Heart right ventricle (tissue), 16 donors: Measurements from ENCODE around the gene MED6. TPM values are rescaled to one million over a fixed set of nuclear protein-coding genes. Genes with fewer than 3 reads are reported as not detected.

Experiments used
- ATAC-seq, 8 donors: fragments of 200-7000 bp; cut with Tn5 transposase; one replicate each; pipeline ENCODE4 v1.9.1; 2020; ENCODE audit warnings: mild to moderate bottlenecking in 8 of 8, moderate library complexity in 8 of 8, moderate number of reproducible peaks in 1 of 8
- DNase-seq, 2 donors: peaks; one replicate each; pipeline ENCODE4 v3.0.0-alpha.2; 2020
- H3K27ac ChIP-seq, 10 donors: fragments of 200-600 bp; sonication (generic) in 2 of 10; one replicate each; pipeline versions ENCODE4 v1.5.0 to v1.8.0; 2020 to 2022; ENCODE audit warnings: mild to moderate bottlenecking in 3 of 10
- H3K27me3 ChIP-seq, 7 donors: fragments of 200-600 bp; one replicate each; pipeline ENCODE4 v1.8.0; 2021 to 2022; ENCODE audit warnings: mild to moderate bottlenecking in 2 of 7
- H3K36me3 ChIP-seq, 9 donors: fragments of 200-600 bp; sonication (generic) in 1 of 9; one replicate each; pipeline versions ENCODE4 v1.5.0 to v1.8.0; 2020 to 2022; ENCODE audit warnings: mild to moderate bottlenecking in 2 of 9
- H3K4me1 ChIP-seq, 9 donors: fragments of 200-600 bp; sonication (generic) in 1 of 9; one replicate each; pipeline versions ENCODE4 v1.5.0 to v1.8.0; 2020 to 2022; ENCODE audit warnings: mild to moderate bottlenecking in 4 of 9
- H3K4me3 ChIP-seq, 10 donors: fragments of 200-600 bp; sonication (generic) in 2 of 10; one replicate each; pipeline versions ENCODE4 v1.5.0 to v1.8.0; 2020 to 2022; ENCODE audit warnings: mild to moderate bottlenecking in 7 of 10, moderate library complexity in 2 of 10
- H3K9me3 ChIP-seq, 11 donors: fragments of 200-600 bp in 10 of 11; sonication (generic) in 2 of 11; one replicate each; pipeline versions ENCODE4 v1.5.0 to v1.8.0; 2013 to 2022; ENCODE audit warnings: mild to moderate bottlenecking in 2 of 11, control low read depth in 1 of 11, moderate library complexity in 1 of 11
- WGBS, 2 donors: extraction: QIAGEN DNeasy Blood & Tissue Kit; methylation state at CpG; one replicate each; pipeline ENCODE4 v1.1.7; 2013; ENCODE audit warnings: inconsistent platforms in 1 of 2; 5-methylcytosine and 5-hydroxymethylcytosine counted together
- intact Hi-C, 10 donors: fragments of 100-400 bp; cut with DNase I; formaldehyde crosslinking; loops; one replicate each; pipeline versions ENCODE4 v1.11.1 to v1.14.2; 2022
- polyA plus RNA-seq, 2 donors: library from polyadenylated mRNA; stranded (reverse); fragments of 200-250 nt; gene quantifications; one replicate each; pipeline ENCODE4 v1.2.3, GENCODE V29; 2013
- total RNA-seq, 10 donors: library from RNA; stranded (reverse); fragmentation: NEBNext Ultra II Directional in 3 of 10; extraction: Animal tissue kit (Norgen Biotek cat#: 25700) in 3 of 10; gene quantifications; one replicate each; pipeline versions ENCODE4 v1.2.1 to v1.2.4, GENCODE V29; 2021 to 2023
- TF ChIP-seq, protein P1 (sequence below), 9 donors: fragments of 200-600 bp; sonication (generic) in 2 of 9; IDR thresholded peaks; one replicate each; pipeline versions ENCODE4 v1.5.0 to v1.8.0; 2021 to 2022; ENCODE audit warnings: antibody characterized with exemption in 9 of 9, mild to moderate bottlenecking in 5 of 9, moderate library complexity in 1 of 9
- donor health status: Arrhythmogenic right ventricular cardiomyopathy.
- donor health status: ischemic (EF 13 %, LVEDD 7.1; RV severe dilation, severe dysfunction).
- donor health status: healthy with polysubstance abuse.
- donor health status: DM: no; HTN: yes; CAD: no.
- donor health status: DM: no; HTN: no; CAD: no.
- donor health status: ischemic (EF 25% LVEDD 6.9; RV normal size, moderate dysfunction).
- donor health status: ischemic (EF 25% LVEDD 5.7; RV mildly dilated, moderate dysfunction).
- donor health status: healthy.
- donor health status: DM: yes; HTN: yes; CAD: no.
- donor health status: Ischemic cardiomyopathy.
- donor health status: ischemic (EF 35%, LVEDD 5.7; RV mildly dilated, moderate dysfunction).
- donor health status: nonischemic (EF 11% LVEDD 7.7; RV severe dilation, severe dysfunction).
- donor health status: DM: yes; HTN: yes; CAD: no.
- donor health status: PGD.
- donor health status: ischemic (EF 29% LVEDD 5.4; RV normal size, mild dysfunction).
- donor health status: nonischemic (EF 23%, LVEDD 6.1; RV moderate dilation, normal function).

Gene MED6
- total and polyA plus RNA-seq, 12 donors = 7.8 to 26.6 (median 21.8) TPM

- 1% methylated on average over 28 of the region's 28 CpGs for WGBS, 2 donors
- H3K27ac ChIP-seq = no peak overlapping the region
- H3K9me3 ChIP-seq = peaks cover 0 to 2% (median 0%) of the 10 kb centered on the region in 11 donors
- no peaks in the 10 kb centered on the region for H3K36me3 ChIP-seq
- peaks cover 0 to 24% (median 15%) of the 10 kb centered on the region in 9 donors for H3K4me1 ChIP-seq
- TF ChIP-seq, protein P1, sequence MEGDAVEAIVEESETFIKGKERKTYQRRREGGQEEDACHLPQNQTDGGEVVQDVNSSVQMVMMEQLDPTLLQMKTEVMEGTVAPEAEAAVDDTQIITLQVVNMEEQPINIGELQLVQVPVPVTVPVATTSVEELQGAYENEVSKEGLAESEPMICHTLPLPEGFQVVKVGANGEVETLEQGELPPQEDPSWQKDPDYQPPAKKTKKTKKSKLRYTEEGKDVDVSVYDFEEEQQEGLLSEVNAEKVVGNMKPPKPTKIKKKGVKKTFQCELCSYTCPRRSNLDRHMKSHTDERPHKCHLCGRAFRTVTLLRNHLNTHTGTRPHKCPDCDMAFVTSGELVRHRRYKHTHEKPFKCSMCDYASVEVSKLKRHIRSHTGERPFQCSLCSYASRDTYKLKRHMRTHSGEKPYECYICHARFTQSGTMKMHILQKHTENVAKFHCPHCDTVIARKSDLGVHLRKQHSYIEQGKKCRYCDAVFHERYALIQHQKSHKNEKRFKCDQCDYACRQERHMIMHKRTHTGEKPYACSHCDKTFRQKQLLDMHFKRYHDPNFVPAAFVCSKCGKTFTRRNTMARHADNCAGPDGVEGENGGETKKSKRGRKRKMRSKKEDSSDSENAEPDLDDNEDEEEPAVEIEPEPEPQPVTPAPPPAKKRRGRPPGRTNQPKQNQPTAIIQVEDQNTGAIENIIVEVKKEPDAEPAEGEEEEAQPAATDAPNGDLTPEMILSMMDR (IDR thresholded peaks at IDR 0.05) = no peak
- DNase-seq (no peak), ATAC-seq (peak in 7 of 8 donors; percentile 49 to 87 (median 65))
- intact Hi-C loops = no loop called here
- H3K27me3 ChIP-seq = peaks cover 0 to 74% (median 28%) of the 10 kb centered on the region in 7 donors
- peak overlapping the region; percentile 25 to 87 (median 66) for H3K4me3 ChIP-seq
These were observed 40.6 kb upstream of the MED6 start for GRCh38 chr14:70640938-70641547.

GRCh38 chr14:70638416-70638815, 38.0 kb upstream of the MED6 start:
- Histone ChIP-seq H3K27me3 (peaks cover 0 to 57% (median 32%) of the 10 kb centered on the region in 7 donors), H3K36me3 (no peaks in the 10 kb centered on the region), H3K27ac (no peak overlapping the region), H3K9me3 (peaks cover 0 to 6% (median 0%) of the 10 kb centered on the region in 11 donors), H3K4me3 (no peak overlapping the region), H3K4me1 (peaks cover 0 to 20% (median 15%) of the 10 kb centered on the region in 9 donors)
- DNase-seq = no peak
- TF ChIP-seq, protein P1 (IDR thresholded peaks at IDR 0.05) = no peak
- 64 to 75% methylated on average over 2 of the region's 2 CpGs for WGBS, 2 donors
- ATAC-seq = no peak
- intact Hi-C loops = loop anchor here in 1 of 10 donors (10.0 kb wide), 1 partner anchor 166 kb away; the partner anchor contains the start of gene MAP3K9

DNA sequence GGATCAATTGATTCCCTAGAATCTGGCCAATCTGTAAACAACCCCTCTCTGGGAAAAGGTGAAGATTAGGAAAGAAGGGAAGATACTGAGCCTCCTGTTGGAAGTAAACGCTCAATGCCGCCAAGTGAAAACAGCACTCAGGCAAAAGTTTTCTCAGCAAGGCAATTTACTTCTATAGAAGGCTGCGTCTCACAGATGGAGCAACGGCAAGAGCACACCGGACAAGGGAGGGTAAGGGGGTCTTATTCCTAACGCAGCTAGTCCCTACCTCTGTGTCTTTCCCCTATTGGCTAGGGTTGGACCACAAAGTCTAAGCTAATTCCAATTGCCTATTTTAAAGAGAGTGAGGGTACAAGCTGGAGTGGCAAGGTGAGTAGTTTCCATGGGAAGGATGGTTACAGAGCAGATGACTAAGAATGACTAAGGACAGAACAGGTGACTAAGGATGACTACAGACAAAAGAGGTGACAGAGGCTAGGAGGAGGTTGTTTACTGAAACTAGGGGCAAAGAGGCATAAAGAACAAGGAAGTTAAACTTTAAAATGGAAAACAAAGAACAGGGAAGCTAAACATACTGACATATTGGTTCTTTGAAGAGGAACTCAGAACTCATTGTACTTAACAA, 35.6 kb upstream of the MED6 start:
- WGBS, 2 donors = 96 to 99% methylated on average over 6 of the region's 6 CpGs
- DNase-seq = no peak
- Histone ChIP-seq H3K9me3 (peaks cover 0 to 6% (median 0%) of the 10 kb centered on the region in 11 donors), H3K27ac (no peak overlapping the region), H3K27me3 (peaks cover 0 to 42% (median 34%) of the 10 kb centered on the region in 7 donors), H3K4me3 (no peak overlapping the region), H3K36me3 (no peaks in the 10 kb centered on the region), H3K4me1 (peaks cover 0 to 7% (median 5%) of the 10 kb centered on the region in 9 donors)
- TF ChIP-seq, protein P1 (IDR thresholded peaks at IDR 0.05) = no peak
- intact Hi-C loops = loop anchor here in 1 of 10 donors (10.0 kb wide), 1 partner anchor 169 kb away; the partner anchor contains the start of gene MAP3K9
- no peak for ATAC-seq

GRCh38 chr14:70631948-70632347, 31.5 kb upstream of the MED6 start:
- no peaks in the 10 kb centered on the region for H3K36me3 ChIP-seq
- 70 to 77% methylated on average over 3 of the region's 3 CpGs for WGBS, 2 donors

More at GRCh38 chr14:70631948-70632347, 31.5 kb upstream of the MED6 start:
- H3K27ac ChIP-seq = no peak overlapping the region
- no peaks in the 10 kb centered on the region for H3K4me1 ChIP-seq
- peaks cover 0 to 15% (median 7%) of the 10 kb centered on the region in 11 donors for H3K9me3 ChIP-seq
- peaks cover 0 to 10% (median 4%) of the 10 kb centered on the region in 7 donors for H3K27me3 ChIP-seq
- DNase-seq = no peak
- no peak for ATAC-seq
- TF ChIP-seq, protein P1 (IDR thresholded peaks at IDR 0.05) = no peak
- H3K4me3 ChIP-seq = no peak overlapping the region
- intact Hi-C loops = loop anchor here in 1 of 10 donors (10.0 kb wide), 1 partner anchor 173 kb away; the partner anchor contains the start of gene MAP3K9
